ENCODE results near the gene KRT6B.
A peak's percentile ranks its signal among the peaks of the same experiment; 100 is the strongest.

The KRT6B gene

DNA sequence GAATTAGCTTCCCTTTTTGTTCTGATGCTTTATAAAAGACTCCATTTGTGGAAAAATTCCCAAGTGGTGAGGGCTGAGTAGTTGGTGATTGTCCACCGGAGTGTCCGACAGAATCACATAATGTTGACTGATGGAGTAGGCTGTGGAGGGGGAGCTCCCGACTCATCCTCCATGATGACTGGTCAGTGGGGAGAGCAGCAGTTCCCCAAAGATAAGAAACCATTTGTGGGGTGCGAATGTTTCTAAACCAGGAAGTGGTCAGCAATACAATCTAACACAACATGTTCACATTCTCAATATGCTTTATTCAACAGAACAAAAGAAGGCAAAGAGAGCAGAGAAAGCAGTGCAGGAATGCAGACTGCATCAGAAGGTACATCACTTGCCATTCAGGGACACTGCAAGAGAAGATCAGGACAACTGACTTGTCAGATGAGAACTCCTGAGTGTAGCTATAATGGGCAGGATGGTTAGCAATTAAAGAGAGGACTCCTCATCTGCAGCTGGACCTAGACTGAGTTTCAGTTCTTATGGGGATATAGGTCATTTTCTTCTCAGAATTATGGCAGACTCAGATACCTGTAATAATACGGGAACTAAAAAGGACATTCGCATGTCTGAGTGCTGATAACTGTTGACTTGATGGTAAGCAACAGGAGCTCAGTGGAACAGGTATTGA lies 5.4 kb downstream of the KRT6B start:
- no peak overlapping the region for H3K4me3 ChIP-seq (ENCODE audit: low read depth, low read length)
- DNase-seq (ENCODE audit: low read depth), result no peak
- no peak for TF ChIP-seq CTCF (conservative IDR thresholded peaks at IDR 0.05; ENCODE audit: low read depth, low read length)

- no peak overlapping the region for H3K4me3 ChIP-seq (ENCODE audit: low read depth, low read length)
- TF ChIP-seq CTCF (conservative IDR thresholded peaks at IDR 0.05; ENCODE audit: low read depth, low read length), result no peak
- no peak for DNase-seq (ENCODE audit: low read depth)
These were observed 6.1 kb downstream of the KRT6B start for GRCh38 chr12:52445876-52446275.

DNA sequence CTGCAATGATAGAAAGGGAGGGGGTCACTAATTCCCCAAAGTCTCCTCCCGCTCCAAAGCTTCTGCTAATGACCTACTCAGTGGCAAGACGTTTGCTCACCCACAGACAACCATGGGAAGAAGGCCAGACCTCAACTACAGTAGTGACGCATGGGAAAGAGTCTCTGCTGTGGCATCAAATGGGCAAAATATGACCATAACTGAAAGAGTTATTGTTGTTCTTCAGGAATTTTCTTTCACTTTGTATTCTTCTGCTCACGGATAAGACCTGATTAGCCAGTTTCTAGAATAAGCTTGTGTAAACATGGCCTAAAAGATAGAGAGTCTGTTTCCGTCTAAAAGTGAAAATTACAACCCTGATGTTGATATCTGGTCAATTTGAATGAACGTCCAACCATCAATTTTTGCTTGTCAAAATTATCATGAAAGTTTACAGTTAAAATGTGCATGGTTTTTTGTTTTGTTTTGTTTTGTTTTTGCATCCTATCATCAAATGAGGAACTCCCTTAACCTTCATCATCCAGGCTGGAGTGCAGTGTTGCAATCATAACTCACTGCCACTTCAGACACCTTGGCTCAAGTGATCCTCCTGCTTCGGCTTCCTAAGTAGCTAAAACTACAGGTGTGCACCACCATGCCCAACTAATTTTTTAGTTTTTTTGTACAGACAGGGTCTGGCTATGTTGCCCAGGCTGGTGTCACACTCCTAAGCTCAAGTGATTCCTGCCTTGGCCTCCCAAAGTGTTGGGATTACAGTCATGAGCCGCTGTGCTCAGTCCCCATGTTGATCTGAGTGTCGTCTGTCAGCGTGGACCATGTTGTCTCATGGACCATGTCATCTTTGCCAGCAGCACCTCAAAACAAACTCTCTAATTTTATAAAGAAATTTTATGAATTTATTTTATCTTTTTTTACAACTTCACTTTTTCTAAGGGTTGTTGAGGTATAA lies 7.0 kb downstream of the KRT6B start:
- no peak overlapping the region for H3K4me3 ChIP-seq (ENCODE audit: low read depth, low read length)
- no peak for DNase-seq (ENCODE audit: low read depth)
- no peak for TF ChIP-seq CTCF (conservative IDR thresholded peaks at IDR 0.05; ENCODE audit: low read depth, low read length)

- no peak for DNase-seq (ENCODE audit: low read depth)
- no peak for TF ChIP-seq CTCF (conservative IDR thresholded peaks at IDR 0.05; ENCODE audit: low read depth, low read length)
- H3K4me3 ChIP-seq (ENCODE audit: low read depth, low read length), result no peak overlapping the region
These were observed 8.0 kb downstream of the KRT6B start for GRCh38 chr12:52443966-52444365.

DNA sequence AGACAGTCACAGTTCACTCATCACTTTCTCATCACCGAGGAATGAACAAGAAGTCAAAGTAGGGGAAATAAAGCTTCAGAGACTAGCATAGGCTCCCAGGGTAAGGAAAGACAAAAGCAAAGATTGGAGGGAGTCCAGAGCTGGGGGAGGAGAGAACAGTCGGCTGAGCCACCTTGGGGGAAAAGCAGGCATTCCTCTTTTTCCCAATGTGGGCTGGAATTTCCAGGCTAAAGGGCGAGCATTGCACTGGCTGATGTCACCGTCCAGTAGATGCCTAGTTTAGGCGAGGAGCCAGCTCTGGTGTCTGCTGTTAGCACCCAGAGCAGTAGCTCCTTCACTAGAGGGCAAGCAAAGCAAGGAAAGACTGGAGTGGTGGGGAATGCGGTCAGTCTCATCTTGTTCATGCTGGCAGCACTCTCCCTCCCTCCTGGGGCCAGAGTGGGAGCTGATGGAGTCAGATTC lies 9.3 kb downstream of the KRT6B start:
- peak; percentile 38 for TF ChIP-seq CTCF (conservative IDR thresholded peaks at IDR 0.05; ENCODE audit: low read depth, low read length)
- no peak overlapping the region for H3K4me3 ChIP-seq (ENCODE audit: low read depth, low read length)
- DNase-seq (ENCODE audit: low read depth), result peak; percentile 74

- H3K4me3 ChIP-seq (ENCODE audit: low read depth, low read length), result no peak overlapping the region
- peak; percentile 25 for DNase-seq (ENCODE audit: low read depth)
- no peak for TF ChIP-seq CTCF (conservative IDR thresholded peaks at IDR 0.05; ENCODE audit: low read depth, low read length)
These were observed 10.5 kb downstream of the KRT6B start for GRCh38 chr12:52441320-52441911.
